ENCODE measurements around the gene ARF6.

ARF6 gene

GRCh38 chr14:49908433-49908782, 15.5 kb downstream of the ARF6 start:
- no peak overlapping the region for H3K4me3 ChIP-seq (ENCODE audit: low read depth, low read length)
- DNase-seq (ENCODE audit: low read depth): no peak
- no peak for TF ChIP-seq CTCF (IDR thresholded peaks at IDR 0.05; ENCODE audit: insufficient read depth, low read depth, low read length, missing control alignments)

GRCh38 chr14:49909016-49909415, 16.1 kb downstream of the ARF6 start:
- no peak overlapping the region for H3K4me3 ChIP-seq (ENCODE audit: low read depth, low read length)
- no peak for TF ChIP-seq CTCF (IDR thresholded peaks at IDR 0.05; ENCODE audit: insufficient read depth, low read depth, low read length, missing control alignments)
- DNase-seq (ENCODE audit: low read depth): no peak

- no peak overlapping the region for H3K4me3 ChIP-seq (ENCODE audit: low read depth, low read length)
- no peak for DNase-seq (ENCODE audit: low read depth)
- no peak for TF ChIP-seq CTCF (IDR thresholded peaks at IDR 0.05; ENCODE audit: insufficient read depth, low read depth, low read length, missing control alignments)
Measured at GRCh38 chr14:49915085-49915484, 22.2 kb downstream of the ARF6 start.

GRCh38 chr14:49918706-49919105, 25.8 kb downstream of the ARF6 start:
- H3K4me3 ChIP-seq (ENCODE audit: low read depth, low read length): no peak overlapping the region
- TF ChIP-seq CTCF (IDR thresholded peaks at IDR 0.05; ENCODE audit: insufficient read depth, low read depth, low read length, missing control alignments): no peak
- no peak for DNase-seq (ENCODE audit: low read depth)

GRCh38 chr14:49919825-49920659, 27.2 kb downstream of the ARF6 start:
- no peak for TF ChIP-seq CTCF (IDR thresholded peaks at IDR 0.05; ENCODE audit: insufficient read depth, low read depth, low read length, missing control alignments)
- H3K4me3 ChIP-seq (ENCODE audit: low read depth, low read length): no peak overlapping the region
- DNase-seq (ENCODE audit: low read depth): no peak

- no peak for TF ChIP-seq CTCF (IDR thresholded peaks at IDR 0.05; ENCODE audit: insufficient read depth, low read depth, low read length, missing control alignments)
- DNase-seq (ENCODE audit: low read depth): peak; percentile 53
- H3K4me3 ChIP-seq (ENCODE audit: low read depth, low read length): no peak overlapping the region
Measured at GRCh38 chr14:49920935-49921334, 28.1 kb downstream of the ARF6 start.

GRCh38 chr14:49921401-49921800, 28.5 kb downstream of the ARF6 start:
- no peak for TF ChIP-seq CTCF (IDR thresholded peaks at IDR 0.05; ENCODE audit: insufficient read depth, low read depth, low read length, missing control alignments)
- no peak for DNase-seq (ENCODE audit: low read depth)
- no peak overlapping the region for H3K4me3 ChIP-seq (ENCODE audit: low read depth, low read length)

Measured in GM12865 (cell line).